ENCODE data around the gene MAML3.
A peak's percentile ranks its signal among the peaks of the same experiment; 100 is the strongest.

The MAML3 gene

GRCh38 chr4:140153718-140154571 lies at the start of gene MAML3:
Gene MAML3, minus strand, starts transcription at chr4:140154184. Its CDS starts 857 bp downstream, at chr4:140153327.
- DNase-seq (ENCODE audit: low read depth in 2 of 2), result peak; percentile 53 to 62

- DNase-seq (ENCODE audit: low read depth in 2 of 2), result no peak
These were observed 45.0 kb upstream of the MAML3 start for GRCh38 chr4:140198942-140199341.

GRCh38 chr4:140195806-140196205 lies 41.8 kb upstream of the MAML3 start:
- no peak for DNase-seq (ENCODE audit: low read depth in 2 of 2)

- DNase-seq (ENCODE audit: low read depth in 2 of 2), result no peak
These were observed 35.8 kb upstream of the MAML3 start for GRCh38 chr4:140189805-140190204.

- no peak for DNase-seq (ENCODE audit: low read depth in 2 of 2)
These were observed 35.0 kb upstream of the MAML3 start for GRCh38 chr4:140188975-140189374.

GRCh38 chr4:140187316-140187695 lies 33.3 kb upstream of the MAML3 start:
- DNase-seq (ENCODE audit: low read depth in 2 of 2), result no peak

- DNase-seq (ENCODE audit: low read depth in 2 of 2), result no peak
These were observed 32.8 kb upstream of the MAML3 start for GRCh38 chr4:140186651-140187315.

- no peak for DNase-seq (ENCODE audit: low read depth in 2 of 2)
These were observed 32.1 kb upstream of the MAML3 start for GRCh38 chr4:140186082-140186438.

GRCh38 chr4:140185412-140186081 lies 31.6 kb upstream of the MAML3 start:
- no peak for DNase-seq (ENCODE audit: low read depth in 2 of 2)

GRCh38 chr4:140183270-140183669 lies 29.3 kb upstream of the MAML3 start:
- no peak for DNase-seq (ENCODE audit: low read depth in 2 of 2)

GRCh38 chr4:140180577-140180976 lies 26.6 kb upstream of the MAML3 start:
- DNase-seq (ENCODE audit: low read depth in 2 of 2), result no peak

- no peak for DNase-seq (ENCODE audit: low read depth in 2 of 2)
These were observed 22.8 kb upstream of the MAML3 start for GRCh38 chr4:140176735-140177134.

- DNase-seq (ENCODE audit: low read depth in 2 of 2), result no peak
These were observed 20.6 kb upstream of the MAML3 start for GRCh38 chr4:140174543-140174942.

- no peak for DNase-seq (ENCODE audit: low read depth in 2 of 2)
These were observed 19.0 kb upstream of the MAML3 start for GRCh38 chr4:140172960-140173359.

- DNase-seq (ENCODE audit: low read depth in 2 of 2), result no peak
These were observed 16.3 kb upstream of the MAML3 start for GRCh38 chr4:140170299-140170698.

GRCh38 chr4:140168936-140169335 lies 15.0 kb upstream of the MAML3 start:
- DNase-seq (ENCODE audit: low read depth in 2 of 2), result no peak

- DNase-seq (ENCODE audit: low read depth in 2 of 2), result no peak
These were observed 14.5 kb upstream of the MAML3 start for GRCh38 chr4:140168474-140168873.

GRCh38 chr4:140163029-140163810 lies 9.2 kb upstream of the MAML3 start:
- DNase-seq (ENCODE audit: low read depth in 2 of 2), result no peak

- DNase-seq (ENCODE audit: low read depth in 2 of 2), result no peak
These were observed 8.6 kb upstream of the MAML3 start for GRCh38 chr4:140162596-140162995.

GRCh38 chr4:140158365-140159030 lies 4.5 kb upstream of the MAML3 start:
- DNase-seq (ENCODE audit: low read depth in 2 of 2), result no peak

GRCh38 chr4:140157341-140157740 lies 3.4 kb upstream of the MAML3 start:
- DNase-seq (ENCODE audit: low read depth in 2 of 2), result no peak

Measured in stimulated activated CD4-positive, alpha-beta T cell treated with anti-CD3 and anti-CD28 coated beads, Interleukin-1b, Interleukin-23, amount 100 ng/mL, for 1 hour (primary cell).